ENCODE results near the gene IL17C. TPM values are rescaled to one million over a fixed set of nuclear protein-coding genes. Genes with fewer than 3 reads are reported as not detected.
A peak's percentile ranks its signal among the peaks of the same experiment; 100 is the strongest.

IL17C gene
- total RNA-seq, 1 donor from 2014 or later: not detected

DNA sequence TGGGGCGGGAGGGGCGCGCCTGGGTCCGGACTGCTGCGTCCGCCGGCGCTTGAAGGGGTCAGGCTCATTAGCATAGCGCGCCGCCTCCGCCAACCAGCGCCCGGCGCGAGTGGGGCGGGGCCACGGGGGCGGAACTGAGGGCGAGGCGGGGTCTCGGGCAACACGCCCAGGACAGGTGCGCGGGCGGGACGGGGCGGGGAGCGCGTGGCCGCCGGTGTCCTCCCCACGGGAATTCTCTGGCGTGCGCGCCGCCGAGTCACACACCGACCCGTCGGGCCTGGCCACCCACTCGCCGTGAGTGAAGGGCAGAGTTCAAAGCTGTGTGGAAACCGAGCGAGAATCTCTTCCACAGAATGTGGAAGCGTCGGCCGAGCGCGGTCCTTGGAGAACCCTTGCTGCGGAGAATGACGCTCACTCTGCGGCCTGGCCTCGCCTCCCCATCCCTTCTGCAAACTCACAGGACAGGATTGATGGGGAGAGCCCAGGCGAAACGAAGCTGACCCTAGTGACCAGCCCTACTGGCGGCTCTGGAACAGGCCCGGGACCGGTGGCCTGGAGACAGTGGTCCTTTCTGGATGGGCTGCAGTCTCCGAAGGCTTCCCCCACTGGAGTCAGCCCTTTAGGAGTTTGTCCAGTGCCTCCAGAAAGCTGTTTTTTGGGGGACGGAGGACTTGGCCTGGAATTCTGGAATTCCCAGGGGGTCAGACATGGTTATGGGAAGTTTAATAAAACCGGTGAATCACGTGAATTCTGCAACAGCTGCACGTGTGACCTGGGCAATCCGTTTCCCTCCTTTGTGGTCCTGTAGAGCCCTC, 48.3 kb downstream of the IL17C start, which contains the start of gene SNAI3:
SNAI3 (minus strand) TSS at position 69 of the 815 bp plus-strand sequence. CDS start 101 bp downstream, outside the sequence.
- peak; percentile 61 for DNase-seq

DNA sequence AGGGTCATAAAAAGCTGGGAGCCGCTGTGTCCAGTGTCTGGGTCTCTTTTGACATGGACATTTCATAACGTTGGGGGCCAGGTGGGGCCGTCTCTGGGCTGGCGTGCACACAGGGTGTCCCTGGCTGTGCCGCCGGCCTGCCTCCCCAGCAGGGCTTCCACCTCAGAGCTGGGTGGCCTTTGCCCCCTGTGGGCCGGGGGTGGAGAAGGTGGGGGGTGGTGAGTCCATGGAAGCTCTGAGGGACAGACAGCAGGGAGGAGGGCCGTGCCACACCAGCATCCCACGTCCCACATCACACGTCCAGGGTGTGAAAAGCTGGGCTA, 48.8 kb downstream of the IL17C start:
- DNase-seq: no peak

DNA sequence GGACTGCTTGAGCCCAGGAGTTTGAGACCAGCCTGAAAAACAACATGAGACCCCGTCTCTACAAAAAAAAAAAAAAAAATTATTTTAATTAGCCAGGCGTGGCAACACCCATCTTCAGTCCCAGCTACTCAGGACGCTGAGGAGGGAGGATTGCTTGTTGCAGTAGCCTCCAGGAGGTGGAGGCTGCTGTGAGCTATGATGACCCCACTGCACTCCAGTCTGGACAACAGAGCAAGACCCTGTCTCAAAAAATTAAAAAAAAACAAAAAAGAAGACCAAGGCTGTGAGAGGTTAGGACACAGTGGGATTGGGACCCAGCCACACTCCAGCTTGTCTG, 49.3 kb downstream of the IL17C start:
- DNase-seq: no peak

DNA sequence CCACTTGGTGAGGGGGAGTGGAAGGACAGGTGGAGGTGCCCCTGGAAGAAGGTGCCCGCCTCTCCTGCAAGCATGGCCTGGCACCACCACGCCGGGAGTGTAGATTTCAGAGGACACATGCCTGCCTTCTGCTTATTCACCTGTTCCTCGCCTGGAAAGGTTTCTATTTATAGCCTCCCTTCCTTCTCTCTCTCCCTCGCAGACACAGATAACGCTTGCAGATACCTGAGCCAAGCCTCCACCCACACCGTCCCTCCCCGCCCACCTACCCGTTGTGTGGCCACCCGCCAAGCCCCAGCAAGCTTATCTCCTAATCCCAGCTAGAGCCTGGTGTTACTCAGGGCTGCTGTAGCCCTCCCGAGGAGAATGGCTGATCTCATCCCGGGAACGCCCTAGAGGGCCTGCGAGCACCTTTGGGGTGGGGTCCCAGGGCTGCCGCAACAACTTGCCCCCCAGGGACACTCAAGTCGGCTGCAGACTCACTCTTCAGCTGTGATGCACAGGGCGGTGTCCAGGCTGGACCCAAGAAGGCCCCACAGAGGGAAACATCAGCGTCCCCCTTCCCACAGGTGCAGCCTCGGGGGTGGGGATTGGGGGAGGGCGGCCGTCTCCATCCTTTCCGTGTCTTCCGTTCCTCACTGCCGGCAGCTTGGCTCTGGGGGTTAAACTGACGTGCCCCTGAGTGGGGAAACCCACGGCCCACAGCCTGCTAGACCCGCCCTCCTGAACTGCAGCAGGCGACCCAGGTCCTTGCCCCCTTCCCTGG, 49.8 kb downstream of the IL17C start:
- no peak for DNase-seq

Other genes with a start within 250 kb of the IL17C start
- 1.4 and 1.6 TPM in 2 replicates for gene ZFPM1, start 185.3 kb upstream of the IL17C start, total RNA-seq
- 15.3 and 17.3 TPM in 2 replicates for gene ZC3H18, start 68.2 kb upstream of the IL17C start, total RNA-seq
- 135 and 286 TPM in 2 replicates for gene CYBA, start 12.5 kb downstream of the IL17C start, total RNA-seq
- gene MVD, start 24.5 kb downstream of the IL17C start, total RNA-seq: 63.3 and 119 TPM in 2 replicates
- gene SNAI3, start 47.9 kb downstream of the IL17C start, total RNA-seq: 0.09 TPM in 1 of 2 replicates, not detected in the other
- 11.6 and 15.1 TPM in 2 replicates for gene RNF166, start 67.8 kb downstream of the IL17C start, total RNA-seq
- gene CTU2, start 67.9 kb downstream of the IL17C start, total RNA-seq: 11.6 and 17.6 TPM in 2 replicates
- 354 and 766 TPM in 2 replicates for gene PIEZO1, start 146.6 kb downstream of the IL17C start, total RNA-seq
- 5.8 and 22.2 TPM in 2 replicates for gene CDT1, start 165.2 kb downstream of the IL17C start, total RNA-seq
- 100 and 138 TPM in 2 replicates for gene APRT, start 173.4 kb downstream of the IL17C start, total RNA-seq
- 25.0 and 26.3 TPM in 2 replicates for gene GALNS, start 218.4 kb downstream of the IL17C start, total RNA-seq
- 31.6 and 46.6 TPM in 2 replicates for gene TRAPPC2L, start 218.6 kb downstream of the IL17C start, total RNA-seq
- gene PABPN1L, start 228.1 kb downstream of the IL17C start, total RNA-seq: not detected in 2 replicates